Activated T-cell treated with anti-CD3 and anti-CD28 coated beads, Interleukin-2, amount 50 U/mL, for 72 hours (primary cell): ENCODE results near the gene SAG. TPM values are rescaled to one million over a fixed set of nuclear protein-coding genes. Genes with fewer than 3 reads are reported as not detected.
A peak's percentile ranks its signal among the peaks of the same experiment; 100 is the strongest.
"Not testable (repeated sequence)": the region's sequence is repeated elsewhere in the genome, so short reads cannot be mapped to it uniquely, and the experiment has no call there.

Source experiments
- ATAC-seq, 2 donors: fragments of 150-1000 bp; cut with Tn5 transposase; replicated peaks in 1 of 2; 2 replicates each; pipeline ENCODE4 v1.10.0; 2021; ENCODE audit warnings: moderate library complexity in 2 of 2, mild to moderate bottlenecking in 1 of 2
- DNase-seq, 2 donors: peaks; one replicate each; pipeline ENCODE4 v3.0.0; 2021 to 2022; ENCODE audit warnings: mixed read lengths in 1 of 2
- H3K27ac Mint-ChIP-seq: one replicate; pipeline ENCODE4 v1.8.0; 2022; ENCODE audit warnings: mild to moderate bottlenecking, moderate library complexity, mixed read lengths
- H3K27me3 Mint-ChIP-seq: one replicate; pipeline ENCODE4 v1.8.0; 2022; ENCODE audit warnings: low read depth, mixed read lengths
- H3K36me3 Mint-ChIP-seq, 2 donors: one replicate each; pipeline ENCODE4 v1.8.0; 2022; ENCODE audit warnings: mixed read lengths in 2 of 2, mild to moderate bottlenecking in 1 of 2; ENCODE audit not compliant: insufficient read depth in 2 of 2
- H3K4me1 Mint-ChIP-seq: one replicate; pipeline ENCODE4 v1.8.0; 2022; ENCODE audit warnings: low read depth, mixed read lengths
- H3K4me3 Mint-ChIP-seq, 2 donors: one replicate each; pipeline ENCODE4 v1.8.0; 2022; ENCODE audit warnings: mild to moderate bottlenecking in 2 of 2, mixed read lengths in 2 of 2, moderate library complexity in 2 of 2
- H3K9me3 Mint-ChIP-seq, 2 donors: one replicate each; pipeline ENCODE4 v1.8.0; 2022; ENCODE audit warnings: mixed read lengths in 2 of 2
- total RNA-seq, 2 donors: library from RNA; stranded (reverse); gene quantifications; one replicate each; pipeline ENCODE4 v1.2.3, GENCODE V29; 2022

The SAG gene
- total RNA-seq, 2 donors from 2014 or later, result 0.02 TPM

DNA sequence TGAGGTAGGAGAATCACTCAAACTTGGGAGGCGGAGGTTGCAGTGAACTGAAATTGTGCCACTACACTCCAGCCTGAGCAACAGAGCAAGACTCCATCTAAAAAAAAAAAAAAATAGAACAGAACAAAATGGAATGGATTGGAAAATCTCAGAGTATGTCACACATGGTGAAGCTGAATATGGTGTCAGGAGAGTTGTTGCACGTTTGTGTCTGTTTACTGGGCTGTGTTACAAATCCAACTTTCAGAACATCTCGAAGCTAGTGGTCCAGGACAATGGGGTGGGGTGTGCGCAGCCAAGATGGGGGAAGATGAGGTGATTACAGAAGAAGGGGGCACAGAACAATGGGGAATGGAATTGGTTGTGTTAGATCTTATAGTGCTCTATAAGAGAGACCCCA lies 17.6 kb downstream of the SAG start:
- Mint-ChIP-seq H3K27me3 (no peaks in the 10 kb centered on the region), H3K27ac (no peak overlapping the region), H3K36me3 (no peaks in the 10 kb centered on the region), H3K9me3 (peaks cover 0 to 2% of the 10 kb centered on the region in 2 donors), H3K4me3 (no peak overlapping the region), H3K4me1 (no peaks in the 10 kb centered on the region)
- DNase-seq (no peak), ATAC-seq (no peak)

DNA sequence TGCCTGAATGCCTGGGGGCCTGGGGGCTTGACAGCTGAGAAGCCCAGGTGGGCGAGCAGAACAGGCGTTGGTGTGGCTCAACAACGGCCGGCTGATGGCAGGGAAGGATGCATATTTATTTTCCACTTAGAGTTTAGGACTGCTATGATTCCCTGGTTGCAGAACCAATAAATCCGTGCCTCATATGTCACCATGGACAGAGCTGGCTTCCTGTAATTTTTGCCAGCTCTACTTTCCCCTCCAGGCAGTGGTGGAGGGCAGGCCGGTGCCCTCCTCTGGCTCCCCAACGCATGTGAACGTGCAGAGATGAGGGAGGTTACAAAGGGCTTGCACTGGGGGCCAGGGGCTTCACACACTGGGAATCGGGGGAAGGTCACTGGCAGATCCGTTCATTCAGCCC lies 18.2 kb downstream of the SAG start:
- Mint-ChIP-seq H3K27ac (no peak overlapping the region), H3K4me3 (no peak overlapping the region), H3K4me1 (no peaks in the 10 kb centered on the region), H3K27me3 (no peaks in the 10 kb centered on the region), H3K9me3 (peaks cover 0 to 2% of the 10 kb centered on the region in 2 donors), H3K36me3 (no peaks in the 10 kb centered on the region)
- DNase-seq (no peak), ATAC-seq (no peak)

DNA sequence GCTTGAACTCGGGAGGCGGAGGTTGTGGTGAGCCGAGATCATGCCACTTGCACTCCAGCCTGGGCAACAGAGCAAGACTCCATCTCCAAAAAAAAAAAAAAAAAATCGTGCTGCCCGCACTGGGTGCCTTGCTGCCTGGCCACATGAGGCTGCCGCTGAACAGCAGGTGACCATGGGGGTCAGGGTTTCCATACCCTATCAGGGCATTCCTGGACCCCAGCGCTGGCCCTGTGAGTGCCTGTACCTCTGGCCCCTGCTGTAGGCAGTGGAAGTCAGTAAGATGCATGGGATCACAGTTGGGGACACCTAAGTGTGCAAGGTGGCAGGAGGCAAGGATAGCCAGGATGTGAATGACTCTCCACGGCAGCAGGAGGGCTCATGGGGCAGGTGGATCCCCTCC lies 18.9 kb downstream of the SAG start:
- Mint-ChIP-seq H3K27me3 (no peaks in the 10 kb centered on the region), H3K9me3 (peaks cover 2% of the 10 kb centered on the region in 2 donors), H3K27ac (no peak overlapping the region), H3K4me1 (peaks cover 7% of the 10 kb centered on the region), H3K4me3 (no peak overlapping the region), H3K36me3 (peaks cover 0 to 1% of the 10 kb centered on the region in 2 donors)
- ATAC-seq (no peak), DNase-seq (no peak)

DNA sequence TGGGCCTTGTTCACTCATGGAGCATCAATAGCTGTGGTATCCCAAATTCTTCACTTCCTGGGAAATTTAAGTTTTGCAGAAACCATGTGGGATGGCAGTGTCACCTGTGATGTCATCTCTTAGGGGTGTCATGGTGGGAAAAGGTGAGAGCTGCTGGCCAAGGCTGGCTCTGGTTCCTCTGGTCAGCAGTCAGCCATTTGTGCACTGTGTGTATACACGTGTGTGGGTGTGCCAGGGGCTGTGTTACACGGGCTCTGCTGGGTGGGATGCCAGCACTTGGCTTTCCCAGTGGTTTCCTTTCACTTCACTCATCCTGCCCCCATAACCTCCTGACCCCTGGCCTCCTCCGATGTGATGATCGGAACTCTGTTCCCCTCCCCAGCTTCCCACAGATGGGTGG lies 21.3 kb downstream of the SAG start:
- Mint-ChIP-seq H3K4me3 (no peak overlapping the region), H3K36me3 (peaks cover 0 to 3% of the 10 kb centered on the region in 2 donors), H3K27me3 (no peaks in the 10 kb centered on the region), H3K27ac (no peak overlapping the region), H3K9me3 (peaks cover 2% of the 10 kb centered on the region in 2 donors), H3K4me1 (peaks cover 18% of the 10 kb centered on the region)
- ATAC-seq, result no peak
- DNase-seq, result no peak

DNA sequence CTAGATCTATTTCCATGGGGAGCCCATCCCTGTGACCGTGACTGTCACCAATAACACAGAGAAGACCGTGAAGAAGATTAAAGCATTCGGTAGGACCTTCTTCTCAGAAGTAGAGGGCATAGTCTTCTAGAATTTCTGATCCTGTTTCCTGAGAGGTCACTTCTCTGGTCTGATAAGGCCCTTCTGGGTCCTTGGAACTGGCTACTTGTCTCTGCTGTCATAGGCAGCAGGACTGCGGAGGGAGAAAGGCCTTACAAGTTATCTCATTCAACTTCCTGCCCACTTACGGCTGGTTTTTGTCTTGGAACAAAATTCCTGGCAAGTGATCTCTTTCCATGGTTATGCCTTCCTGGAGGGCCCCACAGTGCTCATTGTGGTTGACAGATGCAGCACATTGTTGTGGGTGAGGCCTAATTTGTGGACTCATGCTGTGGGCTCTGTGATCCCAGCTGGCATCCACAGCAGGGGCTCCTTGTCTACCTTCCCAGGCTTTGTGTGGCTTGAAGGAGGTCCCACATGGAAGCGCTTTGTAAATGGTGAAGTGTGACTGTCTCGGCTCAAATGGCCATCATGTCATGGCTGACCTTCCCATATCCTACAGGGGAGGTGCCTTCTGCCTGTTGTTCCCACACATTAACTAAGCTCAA lies 22.0 kb downstream of the SAG start:
- no peak overlapping the region for H3K27ac Mint-ChIP-seq
- peaks cover 0 to 3% of the 10 kb centered on the region in 2 donors for H3K36me3 Mint-ChIP-seq
- no peaks in the 10 kb centered on the region for H3K27me3 Mint-ChIP-seq

DNA sequence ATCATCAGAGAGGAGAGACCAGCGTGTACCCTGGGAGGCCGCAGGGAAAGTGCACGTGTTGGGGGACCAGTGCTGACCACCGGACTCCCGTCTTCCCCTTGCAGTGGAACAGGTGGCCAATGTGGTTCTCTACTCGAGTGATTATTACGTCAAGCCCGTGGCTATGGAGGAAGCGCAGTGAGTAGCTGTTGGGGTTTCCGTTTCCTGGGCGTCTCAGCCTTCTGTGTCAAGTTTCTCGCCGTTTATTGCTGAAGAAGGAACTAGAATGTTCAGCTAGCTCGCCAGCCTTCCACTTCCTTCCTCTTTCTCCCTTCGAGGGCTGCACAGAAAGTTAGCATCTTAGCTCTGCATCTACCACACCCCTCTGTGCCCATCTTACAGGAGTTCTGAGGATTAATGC lies 23.9 kb downstream of the SAG start:
- Mint-ChIP-seq H3K9me3 (peaks cover 2% of the 10 kb centered on the region in 2 donors), H3K36me3 (peaks cover 0 to 3% of the 10 kb centered on the region in 2 donors)
- peak; percentile 86 to 96 for ATAC-seq

More for the DNA sequence above, 22.0 kb downstream of the SAG start:
- H3K4me3 Mint-ChIP-seq, result no peak overlapping the region
- ATAC-seq, result no peak
- H3K4me1 Mint-ChIP-seq, result peaks cover 21% of the 10 kb centered on the region
- no peak for DNase-seq
- H3K9me3 Mint-ChIP-seq, result peaks cover 2% of the 10 kb centered on the region in 2 donors

DNA sequence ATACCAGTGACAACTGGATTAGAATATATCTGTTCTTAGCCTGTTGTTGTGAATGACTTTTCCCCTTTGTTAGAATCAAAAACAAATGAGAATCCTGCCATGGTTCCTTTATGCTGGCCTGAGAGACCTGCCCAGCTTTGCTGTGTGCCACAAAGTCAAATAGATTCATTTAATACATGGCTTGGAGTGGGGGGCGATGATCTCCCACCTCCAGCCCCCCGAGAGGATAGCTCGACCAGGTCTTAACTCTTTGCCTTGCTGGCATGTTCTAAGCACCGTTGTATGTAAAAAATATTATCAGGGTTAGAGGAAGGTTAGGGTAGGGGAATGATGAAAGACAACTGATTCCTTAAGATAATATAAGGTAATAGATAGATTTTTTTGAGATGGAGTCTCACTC lies 24.5 kb downstream of the SAG start:
- Mint-ChIP-seq H3K27ac (peak overlapping the region; percentile 74), H3K4me3 (peak overlapping the region in 1 of 2 donors; percentile 71), H3K27me3 (no peaks in the 10 kb centered on the region), H3K9me3 (peaks cover 2% of the 10 kb centered on the region in 2 donors), H3K4me1 (peaks cover 34% of the 10 kb centered on the region), H3K36me3 (peaks cover 0 to 3% of the 10 kb centered on the region in 2 donors)
- DNase-seq (no peak), ATAC-seq (no peak)

More for the DNA sequence above, 23.9 kb downstream of the SAG start:
- peak overlapping the region; percentile 74 for H3K27ac Mint-ChIP-seq
- H3K4me3 Mint-ChIP-seq, result peak overlapping the region; percentile 71 to 73
- H3K4me1 Mint-ChIP-seq, result peaks cover 34% of the 10 kb centered on the region
- DNase-seq, result peak; percentile 53 to 72
- H3K27me3 Mint-ChIP-seq, result no peaks in the 10 kb centered on the region

DNA sequence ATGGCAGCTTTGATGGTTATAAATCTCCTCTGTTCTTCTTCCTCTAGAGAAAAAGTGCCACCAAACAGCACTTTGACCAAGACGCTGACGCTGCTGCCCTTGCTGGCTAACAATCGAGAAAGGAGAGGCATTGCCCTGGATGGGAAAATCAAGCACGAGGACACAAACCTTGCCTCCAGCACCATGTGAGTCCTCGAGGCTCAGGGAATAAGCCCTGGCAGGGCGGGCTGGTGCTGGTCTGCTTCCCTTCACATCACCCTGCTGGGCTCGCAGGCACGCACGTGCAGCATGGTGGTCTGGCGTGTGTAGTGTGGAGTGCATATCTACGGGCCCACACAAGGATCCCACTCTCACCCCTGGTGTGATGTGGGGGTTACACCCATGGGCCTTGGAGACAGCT lies 27.3 kb downstream of the SAG start:
- ATAC-seq (no peak), DNase-seq (no peak)
- Mint-ChIP-seq H3K9me3 (peaks cover 0 to 2% of the 10 kb centered on the region in 2 donors), H3K36me3 (peaks cover 0 to 3% of the 10 kb centered on the region in 2 donors), H3K4me3 (no peak overlapping the region), H3K27ac (no peak overlapping the region), H3K27me3 (no peaks in the 10 kb centered on the region), H3K4me1 (peaks cover 34% of the 10 kb centered on the region)

DNA sequence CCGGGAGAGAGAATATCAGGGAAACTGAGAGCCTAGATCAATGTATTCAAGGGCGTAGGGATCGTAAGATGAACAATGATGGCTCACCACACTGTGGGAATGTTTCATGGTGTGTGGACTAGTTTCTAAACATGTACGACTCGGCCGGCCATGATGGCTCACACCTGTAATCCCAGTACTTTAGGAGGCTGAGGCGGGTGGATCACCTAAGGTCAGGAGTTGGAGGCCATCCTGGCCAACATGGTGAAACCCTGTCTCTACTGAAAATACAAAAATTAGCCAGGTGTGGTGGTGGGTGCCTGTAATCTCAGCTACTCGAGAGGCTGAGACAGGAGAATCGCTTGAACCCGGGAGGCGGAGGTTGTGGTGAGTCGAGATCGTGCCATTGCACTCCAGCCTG lies 28.5 kb downstream of the SAG start:
- not testable (repeated sequence) for H3K27me3 Mint-ChIP-seq, H3K9me3 Mint-ChIP-seq, DNase-seq, H3K4me3 Mint-ChIP-seq, H3K27ac Mint-ChIP-seq, ATAC-seq, H3K36me3 Mint-ChIP-seq
- H3K4me1 Mint-ChIP-seq, result peaks cover 31% of the 10 kb centered on the region

DNA sequence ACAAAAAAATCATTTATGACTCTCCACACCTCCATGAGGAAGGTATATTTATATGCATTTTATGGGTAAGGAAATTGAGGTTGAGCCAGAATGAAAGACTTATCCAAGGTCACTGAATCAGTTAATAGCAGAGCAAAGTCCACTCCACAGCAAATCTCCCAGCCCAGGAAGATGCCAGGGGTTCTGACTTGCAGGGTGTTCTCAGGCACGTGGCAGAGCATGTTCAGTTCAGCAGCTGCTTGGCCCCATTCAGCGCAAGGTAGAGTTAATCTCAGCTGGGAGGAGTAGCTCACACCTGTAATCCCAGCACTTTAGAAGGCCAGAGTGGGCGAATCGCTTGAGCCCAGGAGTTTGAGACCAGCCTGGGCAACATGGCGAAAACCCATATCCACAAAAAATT lies 28.9 kb downstream of the SAG start:
- peaks cover 0 to 2% of the 10 kb centered on the region in 2 donors for H3K9me3 Mint-ChIP-seq
- no peak for DNase-seq
- no peak overlapping the region for H3K27ac Mint-ChIP-seq
- H3K27me3 Mint-ChIP-seq, result no peaks in the 10 kb centered on the region
- H3K36me3 Mint-ChIP-seq, result peaks cover 0 to 1% of the 10 kb centered on the region in 2 donors
- ATAC-seq, result no peak
- H3K4me3 Mint-ChIP-seq, result no peak overlapping the region
- peaks cover 26% of the 10 kb centered on the region for H3K4me1 Mint-ChIP-seq

DNA sequence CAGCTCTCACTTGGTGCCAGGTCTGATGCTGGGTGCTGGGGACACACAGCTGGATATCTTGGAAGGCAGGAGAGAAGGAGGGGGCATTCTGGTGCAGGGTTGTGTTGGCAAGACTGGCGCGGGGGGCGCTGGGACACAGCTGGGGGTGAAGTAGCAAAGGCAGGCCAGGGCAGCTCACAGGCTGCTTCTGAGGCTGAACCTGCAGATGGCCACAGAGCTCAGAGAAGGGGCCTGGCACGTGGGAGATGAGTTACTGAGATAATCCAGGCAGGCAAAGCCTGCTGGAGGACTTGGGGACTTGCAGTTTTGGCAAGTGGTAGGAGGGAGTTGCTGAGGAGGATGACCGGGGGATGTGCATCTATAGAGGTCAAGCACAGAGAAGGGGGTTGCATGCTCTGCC lies 30.4 kb downstream of the SAG start:
- H3K27me3 Mint-ChIP-seq, result no peaks in the 10 kb centered on the region
- H3K27ac Mint-ChIP-seq, result peak overlapping the region; percentile 72
- H3K4me1 Mint-ChIP-seq, result peaks cover 19% of the 10 kb centered on the region
- H3K36me3 Mint-ChIP-seq, result no peaks in the 10 kb centered on the region
- DNase-seq (no peak), ATAC-seq (no peak)
- no peak overlapping the region for H3K4me3 Mint-ChIP-seq
- H3K9me3 Mint-ChIP-seq, result peaks cover 0 to 2% of the 10 kb centered on the region in 2 donors

DNA sequence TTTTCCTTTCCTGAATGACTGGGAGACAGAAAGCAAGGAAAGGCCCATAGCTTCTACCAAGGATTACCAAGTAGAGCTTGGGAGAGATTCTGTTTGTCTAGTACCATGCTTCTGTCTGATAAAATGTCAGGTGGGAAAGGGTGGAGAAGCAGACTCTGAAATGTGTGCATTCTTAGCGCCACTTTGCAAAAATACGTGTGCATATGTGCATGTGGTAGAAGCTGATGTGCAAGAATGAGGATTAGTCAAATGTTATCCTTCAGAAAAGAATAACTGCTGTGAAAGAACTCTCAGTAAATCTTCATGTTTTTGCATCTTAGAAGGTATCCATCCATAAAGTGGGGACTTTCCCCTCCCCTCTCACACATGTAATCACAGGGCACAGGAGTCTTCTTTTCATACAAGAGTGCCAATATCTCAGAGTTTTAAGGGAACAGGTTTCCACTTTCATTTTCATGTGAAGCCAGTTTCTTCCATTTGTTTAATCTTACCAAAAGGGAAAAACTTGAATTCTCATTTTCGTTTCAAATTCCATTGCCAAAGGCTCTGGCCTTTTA lies 31.3 kb downstream of the SAG start:
- no peak overlapping the region for H3K4me3 Mint-ChIP-seq
- H3K27ac Mint-ChIP-seq, result no peak overlapping the region
- no peak for ATAC-seq
- DNase-seq, result no peak
- H3K9me3 Mint-ChIP-seq, result peaks cover 0 to 2% of the 10 kb centered on the region in 2 donors
- no peaks in the 10 kb centered on the region for H3K36me3 Mint-ChIP-seq
- peaks cover 16% of the 10 kb centered on the region for H3K4me1 Mint-ChIP-seq
- H3K27me3 Mint-ChIP-seq, result no peaks in the 10 kb centered on the region

DNA sequence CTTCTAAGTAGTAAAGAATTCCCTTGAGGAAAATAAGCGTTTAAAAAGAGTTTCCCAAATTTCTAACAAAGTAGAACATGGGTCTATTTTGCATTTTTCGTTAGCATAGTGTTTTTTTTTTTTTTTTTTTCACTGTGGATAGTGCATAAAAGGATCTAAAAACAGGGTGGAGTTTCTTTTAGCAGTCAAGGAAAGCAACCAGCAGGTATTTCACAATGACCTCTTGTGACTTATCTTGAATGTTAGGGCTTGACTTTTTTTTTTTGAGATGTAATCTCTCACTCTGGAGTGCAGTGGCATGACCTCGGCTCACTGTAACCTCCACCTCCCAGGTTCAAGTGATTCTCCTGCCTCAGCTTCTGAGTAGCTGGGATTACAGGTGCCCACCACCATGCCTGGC lies 31.8 kb downstream of the SAG start:
- peaks cover 12% of the 10 kb centered on the region for H3K4me1 Mint-ChIP-seq
- ATAC-seq (no peak), DNase-seq (no peak)
- no peaks in the 10 kb centered on the region for H3K36me3 Mint-ChIP-seq
- H3K27me3 Mint-ChIP-seq, result no peaks in the 10 kb centered on the region
- H3K4me3 Mint-ChIP-seq, result no peak overlapping the region
- peaks cover 0 to 2% of the 10 kb centered on the region in 2 donors for H3K9me3 Mint-ChIP-seq
- no peak overlapping the region for H3K27ac Mint-ChIP-seq

DNA sequence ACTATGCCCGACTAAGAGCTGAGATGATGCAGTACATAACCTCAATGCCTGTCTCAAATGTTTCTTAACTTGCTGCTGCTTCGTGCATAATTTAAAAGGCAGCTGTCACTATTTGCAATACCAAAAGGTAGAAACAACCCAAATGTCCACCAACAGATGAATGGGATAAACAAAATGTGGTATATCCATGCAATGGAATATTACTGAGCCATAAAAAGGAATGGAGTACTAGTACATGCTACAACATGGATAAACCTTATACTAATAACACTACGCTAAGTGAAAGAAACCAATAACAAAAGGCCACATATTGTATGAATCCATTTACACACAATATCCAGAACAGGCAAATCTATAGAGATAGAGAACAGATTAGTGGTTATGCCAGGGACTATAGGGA lies 33.7 kb downstream of the SAG start:
- no peaks in the 10 kb centered on the region for H3K36me3 Mint-ChIP-seq
- no peak overlapping the region for H3K4me3 Mint-ChIP-seq
- DNase-seq, result no peak
- no peaks in the 10 kb centered on the region for H3K4me1 Mint-ChIP-seq
- ATAC-seq, result no peak
- H3K27me3 Mint-ChIP-seq, result no peaks in the 10 kb centered on the region
- H3K27ac Mint-ChIP-seq, result no peak overlapping the region
- peaks cover 0 to 2% of the 10 kb centered on the region in 2 donors for H3K9me3 Mint-ChIP-seq
